ENCODE data around the gene SLC22A12. TPM values are rescaled to one million over a fixed set of nuclear protein-coding genes. Genes with fewer than 3 reads are reported as not detected.
"Not testable (repeated sequence)": the region's sequence is repeated elsewhere in the genome, so short reads cannot be mapped to it uniquely, and the experiment has no call there.

Gene SLC22A12
- polyA plus RNA-seq, 1 experiment: not detected

DNA sequence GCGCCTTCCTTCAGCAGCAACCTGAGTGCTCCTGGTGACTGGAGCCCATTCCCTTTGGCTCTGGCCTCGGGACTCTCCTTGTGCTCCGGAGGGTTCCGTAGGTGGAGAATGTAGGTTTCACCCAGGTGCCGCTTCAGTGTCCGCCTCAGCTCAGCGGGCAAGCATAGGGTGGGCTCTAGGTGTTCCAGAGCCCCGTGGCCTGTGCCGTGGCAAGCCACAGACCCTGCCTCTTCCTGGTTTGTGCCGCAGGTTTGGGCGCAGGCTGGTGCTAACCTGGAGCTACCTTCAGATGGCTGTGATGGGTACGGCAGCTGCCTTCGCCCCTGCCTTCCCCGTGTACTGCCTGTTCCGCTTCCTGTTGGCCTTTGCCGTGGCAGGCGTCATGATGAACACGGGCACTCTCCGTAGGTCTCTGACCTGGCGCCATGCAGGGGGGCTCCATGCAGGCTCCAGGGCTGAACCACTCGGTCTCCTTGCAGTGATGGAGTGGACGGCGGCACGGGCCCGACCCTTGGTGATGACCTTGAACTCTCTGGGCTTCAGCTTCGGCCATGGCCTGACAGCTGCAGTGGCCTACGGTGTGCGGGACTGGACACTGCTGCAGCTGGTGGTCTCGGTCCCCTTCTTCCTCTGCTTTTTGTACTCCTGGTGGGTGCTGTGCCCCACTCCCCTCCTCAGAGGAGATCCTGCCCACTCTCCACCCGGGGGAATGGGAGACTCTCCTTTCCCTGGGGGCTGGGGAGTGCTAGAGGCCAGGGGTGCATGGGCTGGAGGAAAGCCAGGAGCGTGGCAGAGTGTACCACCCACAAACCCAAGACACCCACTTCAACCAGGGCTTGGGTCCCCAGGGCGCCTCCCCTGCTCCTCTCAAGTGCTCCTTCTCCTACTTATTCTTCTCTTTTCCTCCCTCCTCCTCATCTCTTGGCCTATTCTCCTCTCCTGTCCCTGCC is 2.4 kb downstream of the SLC22A12 start:
- ChIA-PET POLR2A (no interaction called here), CTCF (no interaction called here)
- Histone ChIP-seq H3K36me3 (ENCODE audit: control insufficient read depth, insufficient read depth, low read length) (no peaks in the 10 kb centered on the region), H3K27me3 (ENCODE audit: control insufficient read depth, insufficient read depth, low read length) (no peaks in the 10 kb centered on the region), H3K4me3 (ENCODE audit: low read depth, low read length) (no peak overlapping the region)
- TF ChIP-seq, protein P1, sequence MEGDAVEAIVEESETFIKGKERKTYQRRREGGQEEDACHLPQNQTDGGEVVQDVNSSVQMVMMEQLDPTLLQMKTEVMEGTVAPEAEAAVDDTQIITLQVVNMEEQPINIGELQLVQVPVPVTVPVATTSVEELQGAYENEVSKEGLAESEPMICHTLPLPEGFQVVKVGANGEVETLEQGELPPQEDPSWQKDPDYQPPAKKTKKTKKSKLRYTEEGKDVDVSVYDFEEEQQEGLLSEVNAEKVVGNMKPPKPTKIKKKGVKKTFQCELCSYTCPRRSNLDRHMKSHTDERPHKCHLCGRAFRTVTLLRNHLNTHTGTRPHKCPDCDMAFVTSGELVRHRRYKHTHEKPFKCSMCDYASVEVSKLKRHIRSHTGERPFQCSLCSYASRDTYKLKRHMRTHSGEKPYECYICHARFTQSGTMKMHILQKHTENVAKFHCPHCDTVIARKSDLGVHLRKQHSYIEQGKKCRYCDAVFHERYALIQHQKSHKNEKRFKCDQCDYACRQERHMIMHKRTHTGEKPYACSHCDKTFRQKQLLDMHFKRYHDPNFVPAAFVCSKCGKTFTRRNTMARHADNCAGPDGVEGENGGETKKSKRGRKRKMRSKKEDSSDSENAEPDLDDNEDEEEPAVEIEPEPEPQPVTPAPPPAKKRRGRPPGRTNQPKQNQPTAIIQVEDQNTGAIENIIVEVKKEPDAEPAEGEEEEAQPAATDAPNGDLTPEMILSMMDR (IDR thresholded peaks at IDR 0.05; ENCODE audit: insufficient read depth, low read depth, low read length): no peak
- DNase-seq (ENCODE audit: low read depth): no peak

DNA sequence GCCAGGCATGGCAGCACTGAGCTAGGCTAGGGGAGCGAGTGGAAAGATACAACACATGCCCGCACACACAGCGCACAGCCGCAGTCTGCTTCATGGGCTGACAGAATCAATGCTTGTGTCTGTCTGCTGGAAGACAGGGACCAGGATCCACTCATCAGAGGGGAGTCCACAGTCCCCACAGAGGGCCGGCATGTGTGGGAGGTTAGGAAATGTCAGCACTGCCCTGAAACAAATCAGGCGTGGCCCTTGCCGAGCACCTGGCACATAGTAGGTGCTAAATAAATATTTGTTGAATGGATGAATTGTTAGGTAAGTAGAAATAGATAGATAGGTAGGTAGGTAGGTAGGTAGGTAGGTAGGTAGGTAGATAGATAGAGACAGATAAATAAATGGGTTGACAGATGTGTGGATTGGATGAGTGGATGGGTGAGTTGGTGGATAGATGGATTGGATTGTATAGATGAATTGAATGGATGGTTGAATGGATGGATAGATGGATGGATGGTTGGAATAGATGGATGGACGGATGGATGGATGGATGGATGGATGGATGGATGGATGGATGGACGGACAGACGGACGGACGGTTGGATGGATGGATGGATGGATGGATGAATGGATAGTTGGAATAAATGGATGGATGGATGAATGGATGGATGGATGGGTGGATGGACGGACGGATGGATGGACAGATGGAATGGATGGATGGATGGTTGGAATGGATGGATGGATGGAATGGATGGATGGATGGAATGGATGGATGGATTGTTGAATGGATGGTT is 3.3 kb downstream of the SLC22A12 start:
- POLR2A ChIA-PET: no interaction called here
- Histone ChIP-seq H3K27me3 (ENCODE audit: control insufficient read depth, insufficient read depth, low read length) (no peaks in the 10 kb centered on the region), H3K36me3 (ENCODE audit: control insufficient read depth, insufficient read depth, low read length) (no peaks in the 10 kb centered on the region), H3K4me3 (ENCODE audit: low read depth, low read length) (no peak overlapping the region)
- TF ChIP-seq, protein P1 (IDR thresholded peaks at IDR 0.05; ENCODE audit: insufficient read depth, low read depth, low read length): no peak
- CTCF ChIA-PET: no interaction called here
- no peak for DNase-seq (ENCODE audit: low read depth)

DNA sequence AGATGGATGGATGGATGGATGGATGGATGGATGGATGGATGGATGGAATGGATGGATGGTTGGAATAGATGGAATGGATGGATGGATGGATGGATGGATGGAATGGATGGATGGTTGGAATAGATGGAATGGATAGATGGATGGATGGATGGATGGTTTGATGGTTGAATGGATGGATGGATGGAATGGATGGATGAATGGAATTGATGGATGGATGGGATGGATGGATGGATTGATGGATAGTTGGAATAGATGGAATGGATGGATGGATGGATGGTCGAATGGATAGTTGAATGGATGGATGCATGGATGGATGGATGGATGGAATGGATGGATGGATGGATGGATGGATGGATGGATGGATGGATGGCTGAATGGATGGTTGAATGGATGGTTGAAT is 4.9 kb downstream of the SLC22A12 start:
- POLR2A ChIA-PET; H3K36me3 ChIP-seq (ENCODE audit: control insufficient read depth, insufficient read depth, low read length); DNase-seq (ENCODE audit: low read depth); H3K27me3 ChIP-seq (ENCODE audit: control insufficient read depth, insufficient read depth, low read length); CTCF ChIA-PET; H3K4me3 ChIP-seq (ENCODE audit: low read depth, low read length): not testable (repeated sequence)

DNA sequence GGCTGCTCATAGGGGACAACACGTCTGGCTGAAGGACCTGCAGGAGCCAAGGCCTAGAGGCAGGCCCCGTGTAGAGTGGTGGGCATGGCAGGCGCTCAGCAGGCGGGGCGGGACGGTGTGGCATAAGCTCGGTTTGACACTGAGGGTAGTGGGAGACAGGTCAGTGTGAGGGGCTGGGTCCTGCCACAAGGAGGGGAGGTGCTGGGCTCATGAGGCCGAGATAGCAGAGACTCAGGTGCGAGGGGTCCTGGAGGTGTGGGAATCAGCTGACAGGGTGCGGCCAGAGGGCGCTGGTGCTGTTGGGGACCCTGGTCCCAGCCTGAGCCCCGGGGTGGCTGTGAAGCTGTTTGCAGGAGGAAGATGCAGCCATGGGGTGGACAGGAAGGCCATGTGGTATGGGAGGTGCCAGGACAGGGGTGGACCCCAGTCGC is 6.7 kb downstream of the SLC22A12 start:
- POLR2A ChIA-PET: no interaction called here
- TF ChIP-seq, protein P1 (IDR thresholded peaks at IDR 0.05; ENCODE audit: insufficient read depth, low read depth, low read length): no peak
- no peak overlapping the region for H3K4me3 ChIP-seq (ENCODE audit: low read depth, low read length)
- DNase-seq (ENCODE audit: low read depth): no peak
- CTCF ChIA-PET: interaction anchor here (0.6 kb wide), 1 partner anchor 53 kb away, joined by 3 read pairs; no protein-coding TSS in a partner anchor
- no peaks in the 10 kb centered on the region for H3K27me3 ChIP-seq (ENCODE audit: control insufficient read depth, insufficient read depth, low read length)
- H3K36me3 ChIP-seq (ENCODE audit: control insufficient read depth, insufficient read depth, low read length): no peaks in the 10 kb centered on the region

DNA sequence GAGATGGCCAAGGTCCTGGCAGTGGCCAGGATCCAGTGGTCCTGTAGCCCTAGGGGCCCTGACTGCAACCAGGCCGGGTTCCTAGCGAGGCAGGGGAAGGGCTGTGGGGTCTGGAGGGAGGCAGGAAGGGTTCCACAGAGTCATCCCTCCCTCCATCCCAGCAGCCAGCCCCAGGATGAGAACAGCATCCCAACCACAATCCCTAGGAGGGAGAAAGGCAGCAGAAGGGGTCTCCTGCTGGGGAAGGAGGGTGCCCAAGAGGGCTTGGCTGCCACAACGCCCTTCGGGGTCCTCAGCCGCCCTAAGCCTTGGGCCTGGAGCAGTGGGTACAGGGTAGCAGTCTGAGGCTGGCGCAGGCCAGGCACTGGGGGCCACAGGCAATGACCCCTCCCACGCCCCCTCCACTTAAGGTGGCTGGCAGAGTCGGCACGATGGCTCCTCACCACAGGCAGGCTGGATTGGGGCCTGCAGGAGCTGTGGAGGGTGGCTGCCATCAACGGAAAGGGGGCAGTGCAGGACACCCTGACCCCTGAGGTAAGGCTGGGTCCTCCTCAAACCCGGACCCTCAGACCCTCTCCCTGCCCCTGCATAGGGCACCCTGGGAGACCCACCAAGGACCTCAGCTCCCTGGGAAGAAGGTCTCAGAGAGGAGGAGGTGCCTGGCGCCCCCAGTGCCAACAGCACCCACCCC is 7.2 kb downstream of the SLC22A12 start:
- no peak overlapping the region for H3K4me3 ChIP-seq (ENCODE audit: low read depth, low read length)
- no peaks in the 10 kb centered on the region for H3K36me3 ChIP-seq (ENCODE audit: control insufficient read depth, insufficient read depth, low read length)
- POLR2A ChIA-PET: no interaction called here
- no peak for DNase-seq (ENCODE audit: low read depth)
- no peaks in the 10 kb centered on the region for H3K27me3 ChIP-seq (ENCODE audit: control insufficient read depth, insufficient read depth, low read length)
- TF ChIP-seq, protein P1 (IDR thresholded peaks at IDR 0.05; ENCODE audit: insufficient read depth, low read depth, low read length): no peak
- CTCF ChIA-PET: no interaction called here
